Measurements from ENCODE around the gene MXRA7. TPM values are rescaled to one million over a fixed set of nuclear protein-coding genes. Genes with fewer than 3 reads are reported as not detected.

Gene MXRA7
- total and polyA plus RNA-seq, 9 donors, result 106 to 172 (median 130) TPM

- peaks cover 32% of the 10 kb centered on the region for H3K36me3 ChIP-seq (ENCODE audit: control insufficient read depth, insufficient read depth, low read length)
- WGBS (ENCODE audit: insufficient coverage), result 68% methylated on average over 6 of the region's 15 CpGs
- no peaks in the 10 kb centered on the region for H3K9me3 ChIP-seq (replicated peaks; ENCODE audit: control insufficient read depth, low read depth, low read length)
- DNase-seq, result peak; percentile 45
- H3K27ac ChIP-seq (ENCODE audit: low read length), result peak overlapping the region; percentile 75
- H3K27me3 ChIP-seq (ENCODE audit: control insufficient read depth, insufficient read depth, low read length), result no peaks in the 10 kb centered on the region
- H3K4me1 ChIP-seq (ENCODE audit: control insufficient read depth, insufficient read depth, low read length), result peaks cover 83% of the 10 kb centered on the region
- H3K4me3 ChIP-seq (ENCODE audit: low read length), result no peak overlapping the region
Measured at GRCh38 chr17:76686538-76687297, 24.0 kb downstream of the MXRA7 start.

- Histone ChIP-seq H3K4me1 (ENCODE audit: control insufficient read depth, insufficient read depth, low read length) (peaks cover 92% of the 10 kb centered on the region), H3K27ac (ENCODE audit: low read length) (peak overlapping the region; percentile 55), H3K4me3 (ENCODE audit: low read length) (no peak overlapping the region), H3K36me3 (ENCODE audit: control insufficient read depth, insufficient read depth, low read length) (peaks cover 37% of the 10 kb centered on the region), H3K9me3 (replicated peaks; ENCODE audit: control insufficient read depth, low read depth, low read length) (no peaks in the 10 kb centered on the region), H3K27me3 (ENCODE audit: control insufficient read depth, insufficient read depth, low read length) (no peaks in the 10 kb centered on the region)
- 7% methylated on average over 2 of the region's 8 CpGs for WGBS (ENCODE audit: insufficient coverage)
- DNase-seq, result peak; percentile 43
Measured at GRCh38 chr17:76685846-76686245, 24.9 kb downstream of the MXRA7 start.

GRCh38 chr17:76685366-76685765, 25.4 kb downstream of the MXRA7 start:
- no peak overlapping the region for H3K4me3 ChIP-seq (ENCODE audit: low read length)
- DNase-seq, result no peak
- WGBS (ENCODE audit: insufficient coverage), result 70% methylated on average over 11 of the region's 12 CpGs
- peaks cover 41% of the 10 kb centered on the region for H3K36me3 ChIP-seq (ENCODE audit: control insufficient read depth, insufficient read depth, low read length)
- no peaks in the 10 kb centered on the region for H3K27me3 ChIP-seq (ENCODE audit: control insufficient read depth, insufficient read depth, low read length)
- no peaks in the 10 kb centered on the region for H3K9me3 ChIP-seq (replicated peaks; ENCODE audit: control insufficient read depth, low read depth, low read length)
- peaks cover 93% of the 10 kb centered on the region for H3K4me1 ChIP-seq (ENCODE audit: control insufficient read depth, insufficient read depth, low read length)
- peak overlapping the region; percentile 55 for H3K27ac ChIP-seq (ENCODE audit: low read length)

- no peak overlapping the region for H3K4me3 ChIP-seq (ENCODE audit: low read length)
- no peaks in the 10 kb centered on the region for H3K9me3 ChIP-seq (replicated peaks; ENCODE audit: control insufficient read depth, low read depth, low read length)
- peak overlapping the region; percentile 55 for H3K27ac ChIP-seq (ENCODE audit: low read length)
- whole genome bisulfite sequencing (ENCODE audit: insufficient coverage), result 80% methylated on average over 1 of the region's 7 CpGs
- no peak for DNase-seq
- H3K4me1 ChIP-seq (ENCODE audit: control insufficient read depth, insufficient read depth, low read length), result peaks cover 90% of the 10 kb centered on the region
- H3K36me3 ChIP-seq (ENCODE audit: control insufficient read depth, insufficient read depth, low read length), result peaks cover 43% of the 10 kb centered on the region
- H3K27me3 ChIP-seq (ENCODE audit: control insufficient read depth, insufficient read depth, low read length), result no peaks in the 10 kb centered on the region
Measured at GRCh38 chr17:76684756-76685155, 26.0 kb downstream of the MXRA7 start.

GRCh38 chr17:76683921-76684745, 26.6 kb downstream of the MXRA7 start:
- Histone ChIP-seq H3K27ac (ENCODE audit: low read length) (peak overlapping the region; percentile 24), H3K9me3 (replicated peaks; ENCODE audit: control insufficient read depth, low read depth, low read length) (no peaks in the 10 kb centered on the region), H3K4me1 (ENCODE audit: control insufficient read depth, insufficient read depth, low read length) (peaks cover 84% of the 10 kb centered on the region), H3K36me3 (ENCODE audit: control insufficient read depth, insufficient read depth, low read length) (peaks cover 46% of the 10 kb centered on the region), H3K27me3 (ENCODE audit: control insufficient read depth, insufficient read depth, low read length) (no peaks in the 10 kb centered on the region), H3K4me3 (ENCODE audit: low read length) (no peak overlapping the region)
- 83% methylated on average over 12 of the region's 25 CpGs for WGBS (ENCODE audit: insufficient coverage)
- DNase-seq, result peak; percentile 33

- Histone ChIP-seq H3K4me1 (ENCODE audit: control insufficient read depth, insufficient read depth, low read length) (peaks cover 74% of the 10 kb centered on the region), H3K27me3 (ENCODE audit: control insufficient read depth, insufficient read depth, low read length) (no peaks in the 10 kb centered on the region), H3K27ac (ENCODE audit: low read length) (peak overlapping the region; percentile 87), H3K9me3 (replicated peaks; ENCODE audit: control insufficient read depth, low read depth, low read length) (no peaks in the 10 kb centered on the region), H3K4me3 (ENCODE audit: low read length) (no peak overlapping the region), H3K36me3 (ENCODE audit: control insufficient read depth, insufficient read depth, low read length) (peaks cover 52% of the 10 kb centered on the region)
- DNase-seq, result no peak
- WGBS (ENCODE audit: insufficient coverage), result 40% methylated on average over 13 of the region's 18 CpGs
Measured at GRCh38 chr17:76683011-76683755, 27.6 kb downstream of the MXRA7 start.

- H3K9me3 ChIP-seq (replicated peaks; ENCODE audit: control insufficient read depth, low read depth, low read length), result no peaks in the 10 kb centered on the region
- H3K4me1 ChIP-seq (ENCODE audit: control insufficient read depth, insufficient read depth, low read length), result peaks cover 65% of the 10 kb centered on the region
- H3K36me3 ChIP-seq (ENCODE audit: control insufficient read depth, insufficient read depth, low read length), result peaks cover 56% of the 10 kb centered on the region
- DNase-seq, result peak; percentile 61
- WGBS (ENCODE audit: insufficient coverage), result 42% methylated on average over 10 of the region's 12 CpGs
- H3K27me3 ChIP-seq (ENCODE audit: control insufficient read depth, insufficient read depth, low read length), result no peaks in the 10 kb centered on the region
- no peak overlapping the region for H3K4me3 ChIP-seq (ENCODE audit: low read length)
- H3K27ac ChIP-seq (ENCODE audit: low read length), result peak overlapping the region; percentile 87
Measured at GRCh38 chr17:76682296-76682695, 28.5 kb downstream of the MXRA7 start.

GRCh38 chr17:76681222-76682137, 29.3 kb downstream of the MXRA7 start:
- no peaks in the 10 kb centered on the region for H3K9me3 ChIP-seq (replicated peaks; ENCODE audit: control insufficient read depth, low read depth, low read length)
- 37% methylated on average over 15 of the region's 16 CpGs for WGBS (ENCODE audit: insufficient coverage)
- H3K36me3 ChIP-seq (ENCODE audit: control insufficient read depth, insufficient read depth, low read length), result peaks cover 59% of the 10 kb centered on the region
- H3K27me3 ChIP-seq (ENCODE audit: control insufficient read depth, insufficient read depth, low read length), result no peaks in the 10 kb centered on the region
- peaks cover 57% of the 10 kb centered on the region for H3K4me1 ChIP-seq (ENCODE audit: control insufficient read depth, insufficient read depth, low read length)
- no peak overlapping the region for H3K4me3 ChIP-seq (ENCODE audit: low read length)
- H3K27ac ChIP-seq (ENCODE audit: low read length), result peak overlapping the region; percentile 87
- peak; percentile 83 for DNase-seq

GRCh38 chr17:76679239-76679638, 31.5 kb downstream of the MXRA7 start:
- H3K9me3 ChIP-seq (replicated peaks; ENCODE audit: control insufficient read depth, low read depth, low read length), result no peaks in the 10 kb centered on the region
- WGBS (ENCODE audit: insufficient coverage), result no CpG with 5 or more reads among the region's 1 CpG
- peaks cover 59% of the 10 kb centered on the region for H3K36me3 ChIP-seq (ENCODE audit: control insufficient read depth, insufficient read depth, low read length)
- H3K27me3 ChIP-seq (ENCODE audit: control insufficient read depth, insufficient read depth, low read length), result no peaks in the 10 kb centered on the region
- no peak for DNase-seq
- H3K4me3 ChIP-seq (ENCODE audit: low read length), result no peak overlapping the region
- peaks cover 35% of the 10 kb centered on the region for H3K4me1 ChIP-seq (ENCODE audit: control insufficient read depth, insufficient read depth, low read length)
- no peak overlapping the region for H3K27ac ChIP-seq (ENCODE audit: low read length)

Measured in muscle of leg (tissue), 11 donors.